ENCODE results near the gene RCBTB2.

DNA sequence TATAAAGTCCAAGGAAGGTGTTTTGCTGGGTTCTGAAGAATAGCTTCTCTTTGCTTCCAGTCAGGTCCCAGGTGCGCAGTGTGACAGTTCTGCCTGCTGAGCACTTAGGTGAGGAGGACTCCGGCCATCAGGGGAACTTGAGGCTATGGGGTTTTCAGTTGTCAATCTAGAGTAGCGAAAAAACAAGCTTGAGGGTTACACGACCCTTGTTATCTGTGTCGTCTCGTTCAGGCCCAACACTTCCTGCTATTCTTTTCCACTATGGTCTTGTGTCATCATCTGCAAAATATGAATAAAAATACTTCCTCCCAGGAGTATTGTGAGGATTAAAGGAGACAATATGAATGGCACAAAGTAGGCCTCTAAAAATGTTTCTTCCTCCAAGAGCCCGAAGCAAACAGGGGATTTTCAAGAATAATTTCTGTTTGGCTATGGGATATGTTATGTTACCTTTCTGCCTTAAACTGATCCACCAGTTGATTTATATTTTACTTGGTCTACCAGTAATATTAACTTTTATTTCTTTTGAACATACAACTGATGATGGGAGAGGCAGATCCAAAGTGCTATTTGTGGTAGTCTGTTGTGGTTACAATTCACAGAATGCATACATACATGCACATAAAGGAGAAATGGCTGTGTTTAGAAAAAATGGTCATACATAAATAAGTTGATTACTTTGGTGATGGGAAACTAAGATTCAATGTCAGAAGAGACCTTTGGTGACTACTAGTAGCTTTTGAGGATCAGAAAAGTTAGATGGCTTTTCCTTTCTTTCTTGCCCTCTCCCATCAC lies 40.5 kb upstream of the RCBTB2 start:
- no peak for TF ChIP-seq CTCF (IDR thresholded peaks at IDR 0.05)
- TF ChIP-seq POLR2AphosphoS5 (IDR thresholded peaks at IDR 0.05): no peak
- TF ChIP-seq POLR2A (IDR thresholded peaks at IDR 0.05): no peak

Data from breast epithelium (tissue), 3 donors.